Activated T-helper 9 cell treated with anti-CD3 and anti-CD28 coated beads, Interleukin-2, amount 50 U/mL, for 16 hours (primary cell): ENCODE data around the gene RBM19.

Source experiments
- DNase-seq: peaks from one replicate; pipeline ENCODE4 v3.0.0-alpha.2; 2020; ENCODE audit warnings: low read depth

RBM19 gene

DNA sequence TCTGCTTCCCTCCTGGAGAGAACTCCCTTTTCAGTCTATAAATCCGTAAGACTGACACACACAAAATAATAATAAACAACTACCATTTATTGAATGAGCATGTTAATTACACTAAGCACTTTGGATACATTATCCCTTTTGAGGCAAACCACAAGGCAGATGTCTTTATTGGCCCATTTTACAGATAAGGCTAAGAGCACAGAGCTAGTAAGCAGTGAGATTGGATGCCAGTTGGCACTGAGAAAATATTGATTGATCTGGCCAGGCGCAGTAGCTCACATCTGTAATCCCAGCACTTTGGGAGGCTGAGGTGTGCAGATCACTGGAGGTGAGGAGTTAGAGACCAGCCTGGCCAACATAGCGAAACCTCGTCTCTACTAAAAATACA lies 21.9 kb upstream of the RBM19 start:
- no peak for DNase-seq

DNA sequence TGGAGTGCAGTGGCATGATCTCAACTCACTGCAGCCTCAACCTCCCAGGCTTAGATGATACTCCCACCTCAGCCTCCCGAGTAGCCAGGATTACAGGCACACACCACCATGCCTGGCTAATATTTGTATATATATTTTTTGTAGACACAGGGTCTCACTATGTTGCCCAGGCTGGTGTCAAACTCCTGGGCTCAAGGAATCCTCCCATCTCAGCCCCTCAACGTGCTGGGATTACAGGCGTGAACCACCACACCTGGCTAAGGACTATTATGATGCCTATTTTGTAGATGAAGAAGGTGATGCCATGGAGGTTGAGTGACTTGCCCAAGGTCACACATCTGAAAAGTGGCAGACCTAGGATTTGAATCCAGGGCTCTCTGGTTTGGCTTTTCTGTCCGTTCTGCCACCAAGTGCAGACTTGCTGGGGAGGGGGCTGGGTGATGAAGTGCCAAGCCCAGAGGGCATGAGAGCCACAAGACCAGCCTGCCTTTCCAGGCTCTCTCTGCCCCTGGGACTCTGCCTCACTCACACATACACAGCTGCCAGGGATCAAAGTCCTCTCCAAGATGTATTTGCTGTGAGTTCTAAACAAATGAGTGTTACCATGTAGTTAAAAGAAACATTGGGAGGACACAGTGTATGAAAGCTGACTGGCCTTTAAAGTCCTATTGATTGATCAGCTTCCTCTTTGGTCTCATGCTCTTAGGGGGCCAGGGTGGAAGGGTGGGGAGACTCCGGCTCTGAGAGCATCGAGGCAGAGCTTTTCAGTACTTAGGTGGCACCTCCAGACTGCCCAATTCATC lies 21.3 kb upstream of the RBM19 start:
- DNase-seq, result no peak

DNA sequence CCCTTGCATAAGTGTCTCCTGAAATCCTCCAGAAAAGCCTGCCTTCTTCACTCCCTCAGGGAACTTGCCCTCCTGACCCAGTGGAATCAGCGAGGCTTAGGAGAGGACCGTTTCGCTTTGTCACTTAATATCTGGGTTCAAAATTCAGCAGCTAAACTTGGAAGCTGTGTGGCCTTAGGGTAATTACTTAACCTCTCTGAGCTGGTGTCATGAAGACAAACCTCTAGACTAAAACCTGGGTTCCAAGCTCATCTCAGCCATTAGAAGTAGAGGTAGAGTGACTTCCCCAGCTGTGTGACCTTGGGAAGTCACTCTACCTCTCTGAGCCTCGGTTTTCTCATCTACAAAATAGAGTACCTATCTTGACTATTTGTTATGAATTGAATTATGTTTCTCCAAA lies 18.3 kb upstream of the RBM19 start:
- no peak for DNase-seq

DNA sequence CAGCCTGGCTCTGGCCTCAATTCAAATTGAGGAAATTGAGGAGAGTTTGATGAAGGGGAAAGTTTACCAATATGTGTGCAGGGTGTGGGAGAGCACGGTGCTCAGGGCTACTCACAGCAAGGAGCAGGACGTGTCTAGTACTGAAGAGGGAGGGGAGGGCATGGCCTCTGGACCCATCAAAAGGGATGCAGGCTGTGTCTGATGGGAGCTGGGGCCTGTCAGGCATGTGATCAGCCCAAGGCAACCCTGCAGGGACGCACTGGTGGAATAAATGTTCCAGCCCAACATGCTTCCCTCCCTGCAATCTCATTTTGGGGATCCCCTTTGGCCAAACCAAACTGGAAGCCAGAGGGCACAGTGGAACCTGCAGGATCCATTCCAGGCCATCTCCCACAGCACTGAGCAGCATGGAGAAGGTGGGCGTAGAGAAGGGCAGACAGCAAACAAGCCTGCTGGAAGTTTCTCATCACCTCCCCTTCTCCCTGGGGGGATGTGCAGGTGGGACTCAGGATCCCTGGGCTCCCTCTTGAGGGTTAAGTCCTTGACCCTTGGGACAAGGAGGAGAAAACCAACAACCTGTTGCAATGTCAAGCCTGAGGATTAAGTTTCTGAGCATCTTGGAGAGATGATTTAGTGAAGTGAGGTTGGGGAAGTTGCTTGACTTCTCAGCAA lies 17.8 kb upstream of the RBM19 start:
- no peak for DNase-seq

DNA sequence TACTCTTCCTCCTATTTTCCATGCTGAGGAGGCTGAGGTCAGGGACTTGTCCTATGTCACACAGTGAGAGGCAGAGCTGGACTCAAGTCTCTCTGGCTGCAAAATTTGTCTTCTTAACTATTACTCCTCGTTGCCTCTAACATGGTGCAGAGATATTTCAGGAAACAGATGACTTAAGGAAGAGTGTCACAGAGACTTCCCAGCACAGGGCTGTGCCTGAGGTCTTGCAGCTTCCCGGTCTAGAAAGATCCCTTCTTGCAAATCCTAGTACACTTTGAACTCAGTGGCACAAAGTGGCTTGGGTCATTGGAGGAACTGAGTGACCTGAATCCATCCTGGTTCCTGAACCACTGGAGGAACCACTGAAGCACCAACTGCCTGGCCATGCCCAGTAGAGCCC lies 17.1 kb upstream of the RBM19 start:
- DNase-seq, result no peak

DNA sequence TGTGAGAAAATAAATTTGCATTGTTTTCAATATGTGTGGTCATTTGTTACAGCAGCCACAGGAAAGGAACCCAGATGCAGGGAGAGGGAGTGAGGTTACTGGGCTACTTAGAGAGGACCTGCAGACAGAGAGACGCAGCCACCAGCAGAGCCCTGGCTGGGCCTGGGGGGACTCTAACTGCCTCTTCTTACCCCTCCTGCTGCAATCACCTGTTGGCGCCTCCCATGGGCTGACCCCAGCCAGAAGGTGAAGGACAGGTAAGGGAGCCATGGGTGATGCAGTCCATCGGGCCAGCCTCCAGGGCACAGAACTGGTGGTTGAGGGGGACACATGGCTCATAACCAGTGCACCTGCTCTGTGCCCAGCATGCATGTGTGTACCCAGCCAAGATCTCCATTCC lies 15.8 kb upstream of the RBM19 start:
- no peak for DNase-seq

DNA sequence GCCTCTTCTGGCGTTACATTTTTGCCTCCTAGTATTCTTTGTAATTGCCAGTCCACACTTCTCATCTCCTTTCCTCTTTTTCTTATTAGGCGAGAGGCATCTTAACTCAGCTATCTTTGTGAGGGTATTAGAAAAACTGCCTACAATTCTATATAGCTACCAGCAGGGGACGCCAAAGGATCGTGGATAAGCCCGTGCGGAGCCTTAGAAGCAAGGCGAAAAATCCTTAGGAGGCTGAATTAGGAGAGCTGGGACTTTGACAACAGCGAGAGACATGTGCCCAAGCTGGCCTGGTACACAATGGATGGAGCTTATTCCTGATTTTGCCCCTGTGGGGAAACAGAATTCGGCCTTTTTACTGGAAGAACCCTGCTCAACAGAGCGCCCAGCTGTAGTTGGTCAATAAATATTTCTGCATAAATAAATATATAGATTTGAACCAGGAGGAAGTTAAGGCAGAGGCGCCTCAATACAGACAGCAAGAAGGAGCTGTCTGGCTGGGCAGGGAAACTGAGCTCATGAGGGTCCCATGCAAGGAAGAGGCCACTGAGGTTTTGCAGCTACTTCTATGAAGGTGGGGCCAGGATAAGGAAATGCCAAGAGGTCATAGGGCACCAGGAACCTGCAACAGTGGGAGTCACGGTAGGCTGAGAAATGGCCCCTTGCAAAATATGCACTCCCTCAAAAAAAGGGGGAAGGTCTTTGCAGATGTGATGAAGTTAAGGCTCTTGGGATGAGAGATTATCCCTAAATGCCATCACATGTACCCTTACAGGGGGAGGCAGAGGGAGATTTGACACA lies 14.6 kb upstream of the RBM19 start:
- no peak for DNase-seq

DNA sequence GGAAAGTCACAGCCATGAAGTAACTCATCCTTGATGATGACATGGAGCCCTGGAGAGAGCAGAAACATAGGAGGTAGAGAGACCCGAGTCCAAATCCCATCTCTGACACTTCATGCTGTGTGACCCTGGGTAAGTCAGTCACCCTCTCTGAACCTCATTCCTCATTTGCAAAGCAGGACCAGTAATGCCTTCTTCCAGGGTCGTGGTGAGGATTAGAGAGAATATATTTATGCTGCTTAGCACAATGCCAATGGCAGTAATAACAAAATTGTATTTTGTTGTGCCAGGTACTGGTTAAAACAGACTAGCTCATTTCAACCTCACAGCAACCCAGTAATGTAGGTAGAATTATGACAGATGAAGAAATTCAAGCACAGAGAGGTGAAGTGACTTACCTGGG lies 13.9 kb upstream of the RBM19 start:
- DNase-seq, result no peak

DNA sequence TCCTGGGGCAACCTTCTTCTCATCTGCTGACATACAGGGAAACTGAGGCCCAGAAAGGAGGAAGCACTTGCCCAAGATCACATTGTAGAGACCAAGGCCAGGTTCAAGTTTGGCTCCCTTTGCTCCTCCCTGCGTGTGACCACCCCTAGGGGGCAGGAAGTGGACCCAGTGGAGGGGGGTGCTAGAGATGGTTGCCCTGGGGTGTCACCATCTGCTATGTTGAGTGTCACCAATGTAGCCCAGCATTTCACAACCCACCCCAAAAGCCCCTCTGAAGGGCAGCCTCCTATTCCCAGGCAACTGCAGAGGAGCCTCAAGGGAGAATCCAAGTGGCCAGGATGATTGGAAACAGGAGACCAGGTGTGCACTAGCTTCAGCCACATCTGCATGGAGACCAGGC lies 12.0 kb upstream of the RBM19 start:
- DNase-seq, result no peak

DNA sequence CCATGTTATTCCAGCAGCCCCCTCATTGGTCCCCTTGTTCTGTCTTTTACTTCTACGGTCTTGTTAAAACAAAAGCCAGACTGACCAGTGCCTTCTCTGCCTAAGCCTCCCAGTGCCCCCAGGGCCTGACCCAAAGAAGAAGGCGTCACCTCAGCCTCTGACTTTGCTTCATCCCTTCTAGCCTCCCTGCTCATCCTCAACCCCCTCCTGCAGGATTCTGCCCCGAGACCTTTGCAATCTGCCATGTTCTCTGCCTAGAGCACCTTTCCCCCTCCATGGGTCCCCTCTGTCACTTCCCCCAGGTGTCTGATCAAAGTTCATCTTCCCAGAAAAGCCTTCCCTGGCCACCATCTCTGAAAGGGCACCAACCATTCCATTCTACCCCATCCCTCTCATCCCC lies 7.9 kb upstream of the RBM19 start:
- DNase-seq, result no peak

DNA sequence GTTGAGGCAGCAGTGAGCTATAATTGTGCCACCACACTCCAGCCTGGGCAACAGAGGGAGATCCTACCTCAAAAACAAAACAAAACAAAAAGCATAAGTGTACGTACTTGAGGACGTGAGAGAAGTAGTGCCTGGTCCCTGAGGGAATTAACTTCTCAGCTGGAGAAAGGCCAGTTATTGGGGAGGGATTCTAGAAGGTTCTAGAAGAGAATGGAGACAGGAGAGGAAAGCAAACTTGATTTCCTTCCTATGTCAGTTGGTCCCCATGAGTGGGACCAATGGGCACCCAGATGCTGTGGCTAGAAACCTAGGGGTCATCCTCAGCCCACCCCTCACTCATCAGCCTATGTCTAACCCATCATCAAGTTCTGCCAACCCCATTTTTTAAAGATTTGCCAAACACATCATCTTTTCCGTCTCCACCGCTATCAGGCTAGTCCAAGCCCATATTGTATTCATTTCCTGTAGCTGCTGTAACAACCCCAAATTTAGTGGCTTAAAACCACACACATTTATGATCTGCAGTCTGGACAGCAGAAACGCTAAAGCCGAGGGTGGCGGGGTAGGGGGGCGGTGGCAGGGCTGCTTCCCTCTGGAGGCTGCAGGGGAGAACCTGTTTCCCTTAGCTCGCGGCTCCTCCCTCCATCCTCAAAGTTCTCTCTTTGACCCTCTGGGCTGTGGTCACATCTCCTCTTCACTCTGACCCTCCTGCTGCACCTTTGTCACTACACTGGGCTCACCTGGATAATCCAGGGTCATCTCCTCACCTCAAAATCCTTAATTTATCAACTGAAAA lies 7.2 kb upstream of the RBM19 start:
- no peak for DNase-seq

DNA sequence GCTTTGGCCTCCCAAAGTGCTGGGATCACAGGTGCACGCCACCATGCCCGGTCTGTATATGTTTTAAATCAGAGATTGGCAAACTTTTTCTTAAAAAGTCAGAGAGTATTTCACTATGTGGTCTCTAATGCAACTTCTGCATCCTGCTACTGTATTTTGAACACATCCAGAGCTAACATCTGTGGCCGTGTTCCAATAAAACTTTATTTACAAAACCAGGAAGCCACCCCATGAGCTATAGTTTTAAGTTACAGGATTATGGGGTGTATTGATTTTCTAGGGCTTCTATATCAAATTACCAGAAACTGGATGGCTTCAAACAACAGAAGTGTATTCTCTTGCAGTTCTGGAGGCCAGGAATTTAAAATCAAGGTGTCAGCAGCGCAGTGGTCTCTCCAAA lies 5.3 kb upstream of the RBM19 start:
- no peak for DNase-seq

DNA sequence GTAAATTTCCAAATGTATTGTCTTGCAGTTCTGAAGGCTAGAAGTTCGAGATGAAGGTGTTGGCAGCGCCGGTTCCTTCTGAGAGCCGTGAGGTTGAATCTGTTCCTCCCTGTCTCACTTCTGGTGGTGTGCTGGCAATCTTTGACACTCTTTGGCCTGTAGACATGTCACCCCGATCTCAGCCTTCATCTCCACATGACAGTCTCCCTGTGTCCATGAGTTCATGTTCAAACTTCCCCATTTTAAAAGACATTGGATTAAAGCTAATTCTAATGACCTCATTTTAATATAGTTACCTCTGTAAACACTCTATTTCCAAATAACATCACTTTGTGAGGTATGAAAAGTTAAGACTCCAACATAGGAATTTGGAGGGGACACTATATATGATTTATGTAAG lies 4.1 kb upstream of the RBM19 start:
- no peak for DNase-seq

DNA sequence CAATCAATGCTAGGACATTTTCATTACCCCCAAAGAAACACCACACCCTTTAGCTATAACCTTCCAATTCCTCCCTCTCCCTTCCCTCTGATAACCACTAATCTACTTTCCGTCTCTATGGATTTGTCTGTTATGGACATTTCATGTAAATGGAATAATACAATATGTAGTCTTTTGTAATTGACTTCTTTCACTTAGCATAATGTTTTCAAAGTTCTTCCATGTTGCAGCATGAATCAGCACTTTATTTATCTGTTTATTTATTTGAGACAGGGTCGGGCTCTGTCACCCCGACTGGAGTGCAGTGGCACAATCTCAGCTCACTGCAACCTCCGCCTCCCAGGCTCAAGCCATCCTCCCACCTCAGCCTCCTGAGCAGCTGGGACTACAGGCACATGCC lies 1.2 kb upstream of the RBM19 start:
- no peak for DNase-seq

DNA sequence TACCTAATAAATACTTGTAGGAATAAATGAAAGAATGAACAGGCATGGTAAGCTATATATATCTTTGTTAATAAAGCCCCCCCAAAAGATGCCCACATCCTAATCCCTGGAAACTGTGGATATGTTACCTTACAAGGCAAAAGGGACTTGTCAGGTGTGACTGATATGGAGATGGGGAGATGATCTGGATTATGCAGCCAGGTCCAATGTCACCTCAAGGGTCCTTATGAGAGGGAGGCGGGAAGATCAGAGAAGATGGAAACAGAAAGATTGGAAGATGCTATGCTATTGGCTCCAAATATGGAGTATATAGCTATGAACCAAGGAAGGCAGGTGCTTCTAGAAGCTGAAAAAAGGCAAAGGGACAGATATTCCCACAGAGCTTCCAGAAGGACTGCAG lies 3.4 kb downstream of the RBM19 start:
- DNase-seq, result no peak

DNA sequence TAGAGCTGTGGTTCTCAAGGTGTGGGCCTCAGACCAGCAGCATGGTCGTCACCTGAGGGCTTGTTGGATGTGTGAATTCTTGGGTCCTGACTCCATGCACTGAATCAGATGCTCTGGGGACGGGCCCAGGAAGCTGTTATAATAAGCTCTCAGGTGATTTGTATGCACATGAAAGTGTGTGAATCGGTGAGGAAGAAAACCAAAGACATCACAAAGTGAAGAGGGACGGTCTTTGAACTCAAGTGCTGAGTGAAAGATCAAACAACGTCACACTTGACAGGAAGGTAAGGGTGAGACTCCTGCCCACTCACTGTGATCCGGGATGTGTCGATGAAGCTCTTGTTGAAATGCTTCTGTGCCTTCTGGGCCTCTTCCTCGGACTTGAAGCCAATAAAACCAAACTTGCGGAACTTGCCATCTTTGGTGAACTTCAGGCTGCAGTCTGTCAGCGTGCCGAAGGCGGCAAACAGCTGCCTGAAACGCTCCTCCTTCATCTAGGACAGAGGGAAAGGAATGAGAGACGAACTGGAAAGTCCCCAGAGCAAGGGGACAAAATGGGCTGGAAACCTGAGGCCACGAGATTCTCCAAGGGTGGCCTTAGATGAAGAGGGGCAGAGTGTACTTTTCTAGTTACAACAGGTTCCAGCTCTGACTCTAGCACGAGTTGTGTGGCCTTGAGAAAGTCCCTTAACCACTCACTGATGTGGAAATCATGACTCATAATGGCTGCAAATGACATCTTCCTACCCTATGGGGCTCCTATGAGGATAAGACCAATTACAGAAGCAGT lies 4.0 kb downstream of the RBM19 start:
- no peak for DNase-seq

DNA sequence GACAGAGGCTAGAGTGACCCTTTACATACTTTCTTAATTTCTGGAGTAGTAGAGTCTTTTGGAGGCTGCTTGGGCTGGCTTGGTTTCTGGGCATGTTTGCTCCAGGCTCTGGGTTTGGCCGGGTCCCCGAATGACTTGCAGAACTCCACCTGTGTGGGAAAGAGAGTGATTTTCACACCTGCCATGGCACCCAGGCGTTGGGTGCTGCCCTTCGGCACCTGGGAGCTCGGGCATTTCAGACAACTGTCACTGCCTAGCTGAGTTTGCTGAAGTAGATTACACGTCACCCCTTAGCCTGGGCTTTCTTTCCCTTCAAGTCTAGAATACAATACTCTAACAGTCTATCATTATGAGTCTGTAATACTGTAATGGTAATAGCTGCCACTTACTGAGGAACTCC lies 6.1 kb downstream of the RBM19 start:
- DNase-seq, result no peak

DNA sequence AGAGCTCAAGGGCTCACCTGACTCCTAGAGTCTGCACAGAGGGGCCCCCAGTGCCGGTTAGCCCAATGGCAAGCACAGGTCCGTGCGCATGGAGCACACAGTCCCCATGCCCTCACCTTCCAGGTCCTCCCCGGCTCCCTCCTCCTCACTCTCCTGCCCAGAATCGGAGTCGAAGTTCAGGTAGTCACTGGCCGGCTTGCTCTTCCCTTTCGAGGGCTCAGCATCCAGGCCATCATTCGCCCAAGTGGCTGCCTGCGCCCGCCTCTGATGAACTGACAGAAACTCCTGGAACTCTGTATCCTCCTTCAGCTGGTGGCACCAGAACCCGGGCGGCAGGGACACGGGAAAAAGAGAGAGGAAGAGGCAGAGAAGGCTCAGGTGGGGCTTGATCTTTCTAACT lies 7.0 kb downstream of the RBM19 start:
- DNase-seq, result no peak

DNA sequence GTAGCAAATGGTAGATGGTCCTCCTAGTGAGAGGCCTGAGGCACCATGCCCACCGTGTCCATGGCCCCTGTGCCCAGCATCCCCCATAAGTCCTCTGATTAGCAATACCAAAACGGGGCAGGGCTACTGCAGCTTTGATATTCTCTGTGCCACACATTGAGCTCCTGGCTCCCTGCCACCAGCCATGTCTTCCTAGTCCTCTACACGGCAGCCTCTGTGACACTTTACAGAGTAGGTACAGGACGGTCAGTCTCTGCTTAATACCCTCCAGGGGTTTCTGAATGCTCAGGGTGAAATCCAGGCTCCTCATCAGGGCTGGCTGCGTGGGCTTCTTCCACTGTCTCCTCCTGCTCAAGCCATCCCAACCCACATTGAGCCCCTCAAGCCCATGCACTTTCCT lies 8.0 kb downstream of the RBM19 start:
- no peak for DNase-seq

DNA sequence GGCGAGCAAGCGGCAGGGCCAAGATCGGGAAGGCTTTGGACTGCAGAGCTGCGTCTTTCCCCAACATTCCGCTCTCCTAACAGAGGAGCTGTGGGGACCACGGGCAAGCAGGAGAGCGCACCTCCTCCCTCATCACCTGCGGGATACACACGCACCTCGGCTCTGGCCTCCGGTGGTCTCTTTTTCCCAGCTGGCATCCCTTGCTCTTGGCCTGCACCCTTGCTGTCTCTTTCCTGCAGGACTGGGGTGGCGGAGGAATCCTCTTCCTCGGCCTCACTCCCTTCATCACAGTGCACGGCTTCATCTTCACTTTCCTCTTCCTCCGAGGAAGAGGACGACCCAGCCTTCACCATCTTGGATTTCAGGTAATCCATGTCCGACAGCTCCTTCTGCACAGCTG lies 8.5 kb downstream of the RBM19 start:
- no peak for DNase-seq

DNA sequence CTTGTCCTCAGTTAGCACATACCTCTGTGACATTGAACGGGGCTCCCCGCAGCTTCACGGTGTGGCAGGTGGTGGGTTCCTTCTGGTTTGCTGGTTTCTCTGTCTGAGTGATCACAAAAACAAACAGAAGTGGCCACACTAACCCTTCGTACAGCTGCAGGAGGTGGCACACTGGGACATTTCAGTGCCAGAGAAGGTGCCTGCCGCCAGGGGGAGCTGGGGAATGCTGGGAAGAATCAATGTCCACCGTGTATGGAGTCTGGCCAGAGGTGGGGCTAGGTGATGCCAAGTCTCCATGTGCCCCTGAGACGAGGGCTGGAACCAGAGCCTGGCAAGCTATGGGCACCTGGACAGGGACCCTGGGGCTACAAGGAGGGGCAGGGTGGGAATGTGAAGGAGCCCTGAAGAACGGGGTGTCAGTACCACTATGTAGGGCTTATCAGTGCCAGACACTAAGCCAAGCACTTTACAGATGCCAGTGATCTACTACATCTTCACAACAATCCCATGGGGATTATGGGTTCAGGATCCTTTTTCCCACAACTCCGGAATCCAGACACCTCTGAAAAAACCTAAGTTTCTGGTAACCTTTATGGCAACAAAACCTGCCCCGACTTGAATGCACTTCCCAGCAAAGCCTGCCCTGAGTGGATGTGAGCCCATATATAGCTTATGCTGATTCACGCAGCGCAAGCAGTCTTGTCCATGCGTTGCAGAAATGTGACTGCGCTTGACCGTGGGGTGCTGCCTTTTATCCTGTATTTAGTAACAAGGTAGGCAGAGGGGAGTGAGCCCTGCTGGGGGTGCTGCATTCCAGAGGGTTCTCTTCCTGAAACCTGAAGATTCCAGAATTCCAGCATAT lies 10.8 kb downstream of the RBM19 start:
- no peak for DNase-seq
